ENCODE results near the gene MALT1. TPM values are rescaled to one million over a fixed set of nuclear protein-coding genes. Genes with fewer than 3 reads are reported as not detected.

The MALT1 gene
- total and polyA plus RNA-seq, 2 experiments from 2014 or later, result 14.9 to 35.9 TPM

- Histone ChIP-seq H3K9me3 (ENCODE audit: low read depth) (no peaks in the 10 kb centered on the region), H3K79me2 (peaks cover 29% of the 10 kb centered on the region), H3K27ac (no peak overlapping the region), H2AFZ (no peak overlapping the region), H3K27me3 (no peaks in the 10 kb centered on the region), H3K4me2 (no peak overlapping the region), H4K20me1 (ENCODE audit: insufficient read depth, poor library complexity, severe bottlenecking) (no peaks in the 10 kb centered on the region), H3K36me3 (replicated peaks; ENCODE audit: insufficient read depth, low read depth) (no peaks in the 10 kb centered on the region), H3K4me3 (no peak overlapping the region), H3K9me2 (replicated peaks; ENCODE audit: insufficient read depth) (no peaks in the 10 kb centered on the region), H3K4me1 (ENCODE audit: insufficient read depth) (no peaks in the 10 kb centered on the region)
- WGBS (ENCODE audit: low lambda C conversion rate, missing lambda C conversion rate), result 84% methylated on average over 11 of the region's 11 CpGs
- no peak for DNase-seq (ENCODE audit: low spot score)
- TF ChIP-seq, protein P1, sequence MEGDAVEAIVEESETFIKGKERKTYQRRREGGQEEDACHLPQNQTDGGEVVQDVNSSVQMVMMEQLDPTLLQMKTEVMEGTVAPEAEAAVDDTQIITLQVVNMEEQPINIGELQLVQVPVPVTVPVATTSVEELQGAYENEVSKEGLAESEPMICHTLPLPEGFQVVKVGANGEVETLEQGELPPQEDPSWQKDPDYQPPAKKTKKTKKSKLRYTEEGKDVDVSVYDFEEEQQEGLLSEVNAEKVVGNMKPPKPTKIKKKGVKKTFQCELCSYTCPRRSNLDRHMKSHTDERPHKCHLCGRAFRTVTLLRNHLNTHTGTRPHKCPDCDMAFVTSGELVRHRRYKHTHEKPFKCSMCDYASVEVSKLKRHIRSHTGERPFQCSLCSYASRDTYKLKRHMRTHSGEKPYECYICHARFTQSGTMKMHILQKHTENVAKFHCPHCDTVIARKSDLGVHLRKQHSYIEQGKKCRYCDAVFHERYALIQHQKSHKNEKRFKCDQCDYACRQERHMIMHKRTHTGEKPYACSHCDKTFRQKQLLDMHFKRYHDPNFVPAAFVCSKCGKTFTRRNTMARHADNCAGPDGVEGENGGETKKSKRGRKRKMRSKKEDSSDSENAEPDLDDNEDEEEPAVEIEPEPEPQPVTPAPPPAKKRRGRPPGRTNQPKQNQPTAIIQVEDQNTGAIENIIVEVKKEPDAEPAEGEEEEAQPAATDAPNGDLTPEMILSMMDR (IDR thresholded peaks at IDR 0.05; ENCODE audit: poor library complexity), result no peak
- TF ChIP-seq EZH2 (IDR thresholded peaks at IDR 0.05; ENCODE audit: borderline replicate concordance), result no peak
- TF ChIP-seq EZH2phosphoT487 (IDR thresholded peaks at IDR 0.05; ENCODE audit: low read depth, severe bottlenecking, unreplicated experiment), result no peak
These were observed 1.4 kb upstream of the MALT1 start for GRCh38 chr18:58669731-58670378.

GRCh38 chr18:58670404-58671110 lies 708 bp upstream of the MALT1 start:
- 25% methylated on average over 27 of the region's 27 CpGs for WGBS (ENCODE audit: low lambda C conversion rate, missing lambda C conversion rate)
- TF ChIP-seq EZH2phosphoT487 (IDR thresholded peaks at IDR 0.05; ENCODE audit: low read depth, severe bottlenecking, unreplicated experiment) (no peak), EZH2 (IDR thresholded peaks at IDR 0.05; ENCODE audit: borderline replicate concordance) (no peak)
- TF ChIP-seq, protein P1 (IDR thresholded peaks at IDR 0.05; ENCODE audit: poor library complexity), result no peak
- Histone ChIP-seq H3K9me3 (ENCODE audit: low read depth) (no peaks in the 10 kb centered on the region), H3K27me3 (no peaks in the 10 kb centered on the region), H3K79me2 (peaks cover 36% of the 10 kb centered on the region), H3K4me2 (peak overlapping the region; percentile 95), H4K20me1 (ENCODE audit: insufficient read depth, poor library complexity, severe bottlenecking) (no peaks in the 10 kb centered on the region), H3K27ac (peak overlapping the region; percentile 31), H3K36me3 (replicated peaks; ENCODE audit: insufficient read depth, low read depth) (no peaks in the 10 kb centered on the region), H3K9me2 (replicated peaks; ENCODE audit: insufficient read depth) (no peaks in the 10 kb centered on the region), H3K4me1 (ENCODE audit: insufficient read depth) (no peaks in the 10 kb centered on the region), H3K4me3 (peak overlapping the region; percentile 54), H2AFZ (peak overlapping the region; percentile 74)
- DNase-seq (ENCODE audit: low spot score), result peak; percentile 11

- Histone ChIP-seq H3K79me2 (peaks cover 50% of the 10 kb centered on the region), H3K9me2 (replicated peaks; ENCODE audit: insufficient read depth) (no peaks in the 10 kb centered on the region)
- TF ChIP-seq EZH2 (IDR thresholded peaks at IDR 0.05; ENCODE audit: borderline replicate concordance), result no peak
- no peak for TF ChIP-seq EZH2phosphoT487 (IDR thresholded peaks at IDR 0.05; ENCODE audit: low read depth, severe bottlenecking, unreplicated experiment)
- TF ChIP-seq, protein P1 (IDR thresholded peaks at IDR 0.05; ENCODE audit: poor library complexity), result peak; percentile 18
These were observed 633 bp downstream of the MALT1 start for GRCh38 chr18:58671632-58672564.

More at GRCh38 chr18:58671632-58672564, 633 bp downstream of the MALT1 start:
- peak overlapping the region; percentile 83 for H3K4me2 ChIP-seq
- H4K20me1 ChIP-seq (ENCODE audit: insufficient read depth, poor library complexity, severe bottlenecking), result peaks cover 4% of the 10 kb centered on the region
- WGBS (ENCODE audit: low lambda C conversion rate, missing lambda C conversion rate), result 3% methylated on average over 20 of the region's 64 CpGs
- no peaks in the 10 kb centered on the region for H3K36me3 ChIP-seq (replicated peaks; ENCODE audit: insufficient read depth, low read depth)
- H3K9me3 ChIP-seq (ENCODE audit: low read depth), result no peaks in the 10 kb centered on the region
- H3K27ac ChIP-seq, result peak overlapping the region; percentile 98
- peak; percentile 82 for DNase-seq (ENCODE audit: low spot score)
- H3K27me3 ChIP-seq, result no peaks in the 10 kb centered on the region
- peak overlapping the region; percentile 32 for H2AFZ ChIP-seq
- no peaks in the 10 kb centered on the region for H3K4me1 ChIP-seq (ENCODE audit: insufficient read depth)
- peak overlapping the region; percentile 80 for H3K4me3 ChIP-seq

Data from hepatocyte (in vitro differentiated cells).